OCI-LY3 (cell line): Measurements from ENCODE around the gene CAAP1.

ENCODE experiments used
- H2AFZ ChIP-seq: fragments of 200-600, 300-600 bp; shearing (Covaris generic); 2 replicates; pipeline ENCODE4 v1.6.0; 2014; ENCODE audit warnings: antibody characterized with exemption, low read depth, low read length
- H3K27ac ChIP-seq: fragments of 200-600, 300-600 bp; sonication (generic); 2 replicates; pipeline ENCODE4 v1.5.1; 2014; ENCODE audit warnings: mild to moderate bottlenecking, low read length, moderate library complexity, mixed read lengths
- H3K27me3 ChIP-seq: fragments of 200-600, 300-600 bp; sonication (generic); 2 replicates; pipeline ENCODE4 v1.6.1; 2014; ENCODE audit warnings: low read depth, low read length, mixed read lengths
- H3K36me3 ChIP-seq: fragments of 200-600, 300-600 bp; sonication (generic); replicated peaks from 2 replicates; pipeline ENCODE3; 2014; ENCODE audit warnings: low read depth, low read length, mixed read lengths
- H3K4me1 ChIP-seq: fragments of 300-600, 200-600 bp; sonication (generic); 2 replicates; pipeline ENCODE4 v1.6.1; 2014; ENCODE audit warnings: low read length, mixed read lengths
- H3K4me2 ChIP-seq: fragments of 200-600, 300-600 bp; sonication (generic); 2 replicates; pipeline ENCODE4 v1.6.1; 2014; ENCODE audit warnings: low read length, mixed read lengths
- H3K4me3 ChIP-seq: fragments of 300-600, 200-600 bp; sonication (generic); 2 replicates; pipeline ENCODE4 v1.5.1; 2014; ENCODE audit warnings: antibody characterized with exemption, mild to moderate bottlenecking, low read length, moderate library complexity
- H3K79me2 ChIP-seq: fragments of 300-600, 200-600 bp; shearing (Covaris generic); 2 replicates; pipeline ENCODE4 v1.6.1; 2014; ENCODE audit warnings: mild to moderate bottlenecking, low read length, mixed read lengths
- H3K9ac ChIP-seq: fragments of 300-600, 200-600 bp; shearing (Covaris generic); 2 replicates; pipeline ENCODE4 v1.6.0; 2014; ENCODE audit warnings: mild to moderate bottlenecking, low read length, moderate library complexity
- H3K9me3 ChIP-seq: fragments of 200-600, 300-600 bp; shearing (Covaris generic); 2 replicates; pipeline ENCODE4 v1.6.1; 2014; ENCODE audit warnings: low read length, mixed read lengths; ENCODE audit not compliant: insufficient read depth
- H4K20me1 ChIP-seq: fragments of 200-600, 300-600 bp; sonication (generic); 2 replicates; pipeline ENCODE4 v1.6.1; 2016; ENCODE audit warnings: low read length, mixed read lengths; ENCODE audit not compliant: insufficient read depth
- CTCF ChIP-seq: fragments of 200-600, 300-600 bp; sonication (generic); IDR thresholded peaks from 2 replicates; pipeline ENCODE4 v1.5.1; 2014; ENCODE audit warnings: antibody characterized with exemption, low read length, low read depth
- EZH2phosphoT487 ChIP-seq: fragments of 200-600 bp; shearing (Covaris generic); IDR thresholded peaks from 2 replicates; pipeline ENCODE4 v1.6.1; 2018; ENCODE audit warnings: antibody characterized with exemption, mixed run types, low read depth

Gene CAAP1

DNA sequence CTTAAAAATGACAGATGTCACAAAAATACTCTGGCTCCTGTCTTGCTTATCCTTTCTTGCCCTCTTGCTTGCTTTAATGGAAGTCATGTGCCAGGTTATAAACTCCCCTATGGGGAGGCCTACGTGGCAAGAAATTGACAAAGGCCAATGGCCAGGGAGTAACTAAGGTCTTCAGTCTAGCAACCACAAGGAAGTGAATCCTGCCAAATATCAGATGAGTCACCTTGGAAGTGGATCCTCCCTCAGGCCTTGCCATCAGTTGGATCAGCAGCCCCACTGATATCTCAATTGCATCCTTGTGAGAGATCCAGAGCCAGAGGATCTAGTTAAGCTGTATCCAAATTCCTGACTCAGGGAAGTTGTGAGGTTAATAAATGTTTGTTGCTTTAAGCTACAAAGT, 82.8 kb downstream of the CAAP1 start:
- no peaks in the 10 kb centered on the region for H3K36me3 ChIP-seq
- no peaks in the 10 kb centered on the region for H3K9me3 ChIP-seq
- H3K27me3 ChIP-seq, result no peaks in the 10 kb centered on the region
- H3K27ac ChIP-seq, result no peak overlapping the region
- no peak overlapping the region for H3K4me3 ChIP-seq
- no peak overlapping the region for H3K9ac ChIP-seq
- no peak overlapping the region for H2AFZ ChIP-seq
- no peaks in the 10 kb centered on the region; the same call in 1 of the 2 replicates for H3K4me1 ChIP-seq
- no peak overlapping the region for H3K4me2 ChIP-seq
- TF ChIP-seq EZH2phosphoT487 (no peak), CTCF (no peak)
- no peaks in the 10 kb centered on the region for H4K20me1 ChIP-seq
- no peaks in the 10 kb centered on the region for H3K79me2 ChIP-seq

- no peak overlapping the region for H2AFZ ChIP-seq
- H3K4me1 ChIP-seq, result no peaks in the 10 kb centered on the region; the same call in 1 of the 2 replicates
- H4K20me1 ChIP-seq, result no peaks in the 10 kb centered on the region
- H3K4me2 ChIP-seq, result no peak overlapping the region
- H3K9me3 ChIP-seq, result no peaks in the 10 kb centered on the region
- H3K36me3 ChIP-seq, result no peaks in the 10 kb centered on the region
- H3K4me3 ChIP-seq, result no peak overlapping the region
- H3K27ac ChIP-seq, result no peak overlapping the region
- no peaks in the 10 kb centered on the region for H3K79me2 ChIP-seq
- no peak overlapping the region for H3K9ac ChIP-seq
- no peak for TF ChIP-seq EZH2phosphoT487
- TF ChIP-seq CTCF, result no peak
- no peaks in the 10 kb centered on the region for H3K27me3 ChIP-seq
These were observed 85.4 kb downstream of the CAAP1 start for GRCh38 chr9:26807161-26807560.

DNA sequence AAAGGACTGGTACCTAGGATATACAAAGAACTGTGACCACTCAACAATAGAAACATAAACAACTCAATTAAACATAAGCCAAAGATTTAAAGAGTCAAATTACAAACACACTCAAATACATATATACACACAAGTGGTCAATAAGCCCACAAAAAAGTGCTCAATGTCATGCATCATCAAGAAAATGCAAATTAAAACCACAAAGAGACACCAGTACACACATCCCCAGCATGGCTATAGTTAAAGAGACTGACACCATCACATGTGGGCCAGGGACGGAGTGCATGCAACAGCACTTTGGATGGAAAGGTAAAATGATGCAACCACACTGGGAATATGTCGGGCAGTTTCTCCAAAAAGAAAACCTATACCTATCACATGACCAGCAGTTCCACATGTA, 89.7 kb downstream of the CAAP1 start:
- no peak for TF ChIP-seq CTCF
- TF ChIP-seq EZH2phosphoT487, result no peak
- H3K36me3 ChIP-seq, result no peaks in the 10 kb centered on the region
- H3K9me3 ChIP-seq, result no peaks in the 10 kb centered on the region
- H2AFZ ChIP-seq, result no peak overlapping the region
- no peaks in the 10 kb centered on the region for H4K20me1 ChIP-seq
- H3K4me3 ChIP-seq, result no peak overlapping the region
- no peak overlapping the region for H3K27ac ChIP-seq
- no peaks in the 10 kb centered on the region for H3K4me1 ChIP-seq
- no peak overlapping the region for H3K4me2 ChIP-seq
- H3K79me2 ChIP-seq, result no peaks in the 10 kb centered on the region
- H3K27me3 ChIP-seq, result no peaks in the 10 kb centered on the region
- no peak overlapping the region for H3K9ac ChIP-seq

DNA sequence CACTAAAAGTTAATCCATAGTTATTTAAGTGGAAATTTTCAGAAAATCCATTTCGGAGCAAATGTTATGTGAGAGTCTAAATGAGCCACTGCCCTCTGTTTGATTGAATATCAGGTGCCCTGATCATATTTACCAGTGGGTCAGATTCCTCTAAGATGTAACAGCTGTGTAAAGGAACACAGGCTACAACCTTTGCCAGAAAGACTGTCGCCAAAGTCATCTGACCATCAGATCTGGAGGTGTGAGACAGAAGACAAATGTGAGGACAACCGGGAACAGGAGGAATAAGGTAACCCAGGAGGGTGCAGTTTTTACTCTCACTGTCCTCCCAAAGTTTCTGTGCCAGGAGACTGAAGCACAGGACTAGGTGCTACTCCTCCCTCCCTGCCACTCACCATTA, 90.8 kb downstream of the CAAP1 start:
- Histone ChIP-seq H3K79me2 (no peaks in the 10 kb centered on the region), H3K27me3 (no peaks in the 10 kb centered on the region), H3K27ac (no peak overlapping the region), H4K20me1 (no peaks in the 10 kb centered on the region), H3K36me3 (no peaks in the 10 kb centered on the region), H3K4me2 (no peak overlapping the region), H3K9ac (no peak overlapping the region), H2AFZ (no peak overlapping the region), H3K4me3 (no peak overlapping the region), H3K9me3 (no peaks in the 10 kb centered on the region), H3K4me1 (no peaks in the 10 kb centered on the region)
- no peak for TF ChIP-seq EZH2phosphoT487
- TF ChIP-seq CTCF, result no peak
